HCT116 (cell line): ENCODE measurements around the gene DMD. TPM values are rescaled to one million over a fixed set of nuclear protein-coding genes. Genes with fewer than 3 reads are reported as not detected.

Experiments
- ATAC-seq: fragments of 200-7000 bp; cut with Tn5 transposase; 2 replicates; pipeline ENCODE4 v1.9.1; 2020; ENCODE audit warnings: mild to moderate bottlenecking, moderate library complexity
- BruUV-seq: library from RNA; stranded (reverse); fragments of 400-500 nt; replicated peaks from 2 replicates; lab custom pipeline; 2021; lab: Mats Ljungman, UMichigan
- CTCF ChIA-PET: fragments of 300-600 bp; sonication (Branson Sonifier 250); formaldehyde crosslinking; loops from one replicate; lab custom pipeline; 2021; ENCODE audit warnings: antibody characterized with exemption; lab: Charles Lee
- POLR2A ChIA-PET: fragments of 300-600, 350-600 bp; sonication (Branson Sonifier 250); formaldehyde crosslinking; loops from one replicate; lab custom pipeline; 2021; ENCODE audit warnings: antibody characterized with exemption; lab: Charles Lee
- RAD21 ChIA-PET, 2 experiments: fragments of 300-600 bp; sonication (Branson Sonifier 250); formaldehyde crosslinking; loops; one replicate each; lab custom pipeline; 2023; ENCODE audit warnings: low total read pairs in 2 of 2; ENCODE audit not compliant: uncharacterized antibody in 2 of 2, unreplicated experiment in 2 of 2, low non-redundant PET in 1 of 2; lab: Charles Lee
- DNase-seq: peaks from one replicate; pipeline ENCODE4 v3.0.0-alpha.2; 2010; ENCODE audit warnings: low read depth, low spot score
- H2AFZ ChIP-seq: fragments of 200-600 bp; shearing (Covaris generic), sonication (generic); 2 replicates; pipeline ENCODE4 v1.6.1; 2017; ENCODE audit warnings: low read depth, mixed run types, mixed read lengths, antibody characterized with exemption, low read length; ENCODE audit not compliant: poor library complexity, severe bottlenecking
- H3K27ac ChIP-seq: 2 replicates; pipeline ENCODE4 v1.5.1; 2012; ENCODE audit warnings: low read depth, low read length
- H3K27me3 ChIP-seq: fragments of 200-600 bp; sonication (generic); 2 replicates; pipeline ENCODE4 v1.6.1; 2016; ENCODE audit warnings: mixed run types, low read length, mixed read lengths; ENCODE audit not compliant: insufficient read depth
- H3K36me3 ChIP-seq, 2 experiments: fragments of 200-500 bp in 1 of 2; fragments of 200-600 bp in 1 of 2; sonication (Bioruptor generic) in 1 of 2; sonication (generic) in 1 of 2; 2 replicates each; pipeline versions ENCODE4 v1.5.1 to v1.6.1; 2014 to 2016; ENCODE audit warnings: low read length in 2 of 2, inconsistent platforms in 1 of 2, mixed read lengths in 1 of 2, mixed run types in 1 of 2; ENCODE audit not compliant: insufficient read depth in 2 of 2, control insufficient read depth in 1 of 2
- H3K4me1 ChIP-seq, 2 experiments: fragments of 200-600 bp in 1 of 2; sonication (generic) in 1 of 2; 2 replicates each; pipeline versions ENCODE4 v1.5.1 to v1.6.1; 2012 to 2017; ENCODE audit warnings: low read length in 2 of 2, inconsistent platforms in 1 of 2, mild to moderate bottlenecking in 1 of 2, mixed read lengths in 1 of 2, mixed run types in 1 of 2, moderate library complexity in 1 of 2; ENCODE audit not compliant: insufficient read depth in 2 of 2, control insufficient read depth in 1 of 2
- H3K4me2 ChIP-seq: fragments of 200-600 bp; sonication (generic); 2 replicates; pipeline ENCODE4 v1.6.1; 2017; ENCODE audit warnings: mixed run types, low read length, mixed read lengths
- H3K4me3 ChIP-seq, 2 experiments: fragments of 200-600 bp in 1 of 2; sonication (generic) in 1 of 2; replicated peaks in 1 of 2; 2 replicates each; pipeline ENCODE4 v1.5.1; 2011 to 2016; ENCODE audit warnings: low read length in 2 of 2, control low read depth in 1 of 2, low read depth in 1 of 2, mild to moderate bottlenecking in 1 of 2, mixed read lengths in 1 of 2, mixed run types in 1 of 2
- H3K79me2 ChIP-seq: fragments of 200-600 bp; sonication (generic); 2 replicates; pipeline ENCODE4 v1.6.1; 2017; ENCODE audit warnings: mild to moderate bottlenecking, mixed run types, low read length, moderate library complexity, mixed read lengths; ENCODE audit not compliant: insufficient read depth
- H3K9ac ChIP-seq: fragments of 200-600 bp; sonication (generic); 2 replicates; pipeline ENCODE4 v1.6.1; 2016; ENCODE audit warnings: low read length, mixed read lengths
- H3K9me2 ChIP-seq: fragments of 200-600 bp; sonication (generic), shearing (Covaris generic); 2 replicates; pipeline ENCODE4 v1.6.1; 2017; ENCODE audit warnings: mixed run types, mild to moderate bottlenecking, moderate library complexity; ENCODE audit not compliant: insufficient read depth
- H3K9me3 ChIP-seq, 2 experiments: fragments of 200-500 bp in 1 of 2; fragments of 200-600 bp in 1 of 2; sonication (Bioruptor generic) in 1 of 2; sonication (generic) in 1 of 2; 2 replicates each; pipeline ENCODE4 v1.6.1; 2014 to 2017; ENCODE audit warnings: low read length in 2 of 2, mixed read lengths in 2 of 2, inconsistent platforms in 1 of 2, low read depth in 1 of 2, mild to moderate bottlenecking in 1 of 2, mixed run types in 1 of 2, moderate library complexity in 1 of 2; ENCODE audit not compliant: control insufficient read depth in 1 of 2, insufficient read depth in 1 of 2
- H4K20me1 ChIP-seq: fragments of 200-600 bp; sonication (generic), shearing (Covaris generic); 2 replicates; pipeline ENCODE4 v1.6.1; 2017; ENCODE audit warnings: mixed run types, mild to moderate bottlenecking, moderate library complexity; ENCODE audit not compliant: insufficient read depth
- CEBPB ChIP-seq: IDR thresholded peaks from 2 replicates; pipeline ENCODE4 v1.6.1; 2012; ENCODE audit warnings: low read depth
- EGR1 ChIP-seq: IDR thresholded peaks from 2 replicates; pipeline ENCODE4 v1.6.1; 2012; ENCODE audit warnings: low read depth
- ELF1 ChIP-seq: IDR thresholded peaks from 2 replicates; pipeline ENCODE4 v1.6.1; 2012; ENCODE audit warnings: low read depth, borderline replicate concordance
- EZH2phosphoT487 ChIP-seq: fragments of 200-600 bp; IDR thresholded peaks from 2 replicates; pipeline ENCODE4 v1.6.1; 2018; ENCODE audit warnings: antibody characterized with exemption, borderline replicate concordance
- FOSL1 ChIP-seq: IDR thresholded peaks from 2 replicates; pipeline ENCODE4 v1.6.1; 2012; ENCODE audit warnings: low read depth
- JUND ChIP-seq: IDR thresholded peaks from 2 replicates; pipeline ENCODE4 v1.6.1; 2012
- POLR2A ChIP-seq: IDR thresholded peaks from 2 replicates; pipeline ENCODE4 v1.7.0; 2011; ENCODE audit warnings: borderline replicate concordance; ENCODE audit not compliant: insufficient read depth, insufficient read length; ENCODE audit errors: extremely low read depth
- RAD21 ChIP-seq: IDR thresholded peaks from 2 replicates; pipeline ENCODE4 v1.6.1; 2012; ENCODE audit warnings: low read depth, mild to moderate bottlenecking
- SIN3A ChIP-seq: IDR thresholded peaks from 2 replicates; pipeline ENCODE4 v1.6.1; 2012; ENCODE audit warnings: low read depth
- SP1 ChIP-seq: IDR thresholded peaks from 2 replicates; pipeline ENCODE4 v1.6.1; 2012; ENCODE audit warnings: low read depth
- SRF ChIP-seq: IDR thresholded peaks from 2 replicates; pipeline ENCODE4 v1.6.1; 2012; ENCODE audit warnings: low read depth
- TCF7L2 ChIP-seq: IDR thresholded peaks from 2 replicates; pipeline ENCODE4 v1.7.0; 2011; ENCODE audit warnings: borderline replicate concordance, inconsistent platforms; ENCODE audit not compliant: insufficient read depth, insufficient read length; ENCODE audit errors: extremely low read depth
- YY1 ChIP-seq: IDR thresholded peaks from 2 replicates; pipeline ENCODE4 v1.6.1; 2011; ENCODE audit warnings: low read length, low read depth, moderate library complexity, mild to moderate bottlenecking; ENCODE audit not compliant: insufficient replicate concordance; ENCODE audit errors: extremely low read depth
- ZFX ChIP-seq: fragments of 450-650 bp; IDR thresholded peaks from 2 replicates; pipeline ENCODE4 v1.6.1; 2017
- ZNF274 ChIP-seq: fragments of 200-500 bp; sonication (Bioruptor generic); IDR thresholded peaks from 2 replicates; pipeline ENCODE4 v1.6.1; 2014; ENCODE audit warnings: mild to moderate bottlenecking, low read depth, low read length, inconsistent platforms
- intact Hi-C: fragments of 100-400 bp; cut with micrococcal nuclease; formaldehyde crosslinking; loops from 2 replicates; pipeline ENCODE4 v1.10.0; 2022
- total RNA-seq: library from RNA; stranded (reverse); gene quantifications from one replicate; pipeline ENCODE4 v1.2.1, GENCODE V29; 2021; ENCODE audit not compliant: unreplicated experiment
- TF ChIP-seq, protein P1 (sequence below): IDR thresholded peaks from 2 replicates; pipeline ENCODE4 v1.6.1; 2012
- TF ChIP-seq, protein P2 (sequence below), 3 experiments: fragments of 200-600 bp in 1 of 3; sonication (generic) in 1 of 3; IDR thresholded peaks in 2 of 3; conservative IDR thresholded peaks in 1 of 3; 2 replicates each; pipeline ENCODE4 v1.5.1; 2012 to 2017; ENCODE audit warnings: low read depth in 2 of 3, low read length in 2 of 3, antibody characterized with exemption in 1 of 3, borderline replicate concordance in 1 of 3, control low read depth in 1 of 3, mild to moderate bottlenecking in 1 of 3, mixed read lengths in 1 of 3, mixed run types in 1 of 3, moderate library complexity in 1 of 3; ENCODE audit not compliant: insufficient read depth in 1 of 3
- TF ChIP-seq, protein P3 (sequence below): IDR thresholded peaks from 2 replicates; pipeline ENCODE4 v1.6.1; 2012
- TF ChIP-seq, protein P4 (sequence below): IDR thresholded peaks from 2 replicates; pipeline ENCODE4 v1.6.1; 2011; ENCODE audit warnings: mild to moderate bottlenecking, low read length, moderate library complexity; ENCODE audit not compliant: insufficient replicate concordance; ENCODE audit errors: extremely low read depth
- TF ChIP-seq, protein P5 (sequence below): IDR thresholded peaks from 2 replicates; pipeline ENCODE4 v1.6.1; 2012; ENCODE audit warnings: low read depth

Gene DMD
- total RNA-seq, 1 experiment from 2014 or later, result 0.05 TPM

DNA sequence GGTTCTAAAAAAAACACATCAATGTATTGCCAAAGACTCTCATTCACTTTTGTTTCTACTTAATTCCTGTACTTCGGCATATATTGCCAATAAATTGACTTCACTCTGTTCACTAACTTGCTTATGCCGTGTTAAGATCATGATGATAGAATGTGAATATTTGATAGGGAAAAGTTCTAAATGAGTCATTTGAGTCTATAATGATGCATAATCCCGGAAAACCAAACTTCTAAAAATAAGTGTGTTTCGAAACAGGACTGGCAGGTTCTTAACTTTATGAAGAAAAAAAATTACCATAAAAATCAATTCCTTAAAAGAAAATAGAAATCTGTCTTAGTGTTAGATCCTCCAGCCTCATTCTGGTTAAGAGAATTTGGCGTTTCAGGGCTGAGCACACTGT is 1752.0 kb downstream of the DMD start (continued):
- no peak for TF ChIP-seq SP1
- no peak for TF ChIP-seq YY1
- TF ChIP-seq SRF, result no peak

DNA sequence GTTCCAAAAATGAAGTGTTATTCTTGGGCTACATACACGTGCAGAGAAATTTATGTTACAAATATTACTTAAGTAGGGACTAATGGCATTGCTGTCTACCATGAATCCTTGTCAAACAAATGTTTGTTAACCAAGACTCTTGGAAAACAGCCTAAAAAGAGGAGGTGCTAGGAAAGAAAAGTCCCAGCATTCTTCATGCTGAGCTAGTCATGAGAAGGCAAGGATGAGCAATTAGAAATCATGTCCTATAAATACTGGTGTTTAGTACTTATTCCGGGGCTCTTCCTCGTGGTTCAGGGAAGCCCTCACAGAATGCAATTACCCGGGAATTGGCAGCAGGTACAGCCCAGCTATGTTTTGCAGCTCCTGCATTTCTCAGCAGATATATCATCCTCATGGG is 1761.4 kb downstream of the DMD start:
- no peak for DNase-seq
- BruUV-seq, result no TSS peak
- TF ChIP-seq, protein P1, sequence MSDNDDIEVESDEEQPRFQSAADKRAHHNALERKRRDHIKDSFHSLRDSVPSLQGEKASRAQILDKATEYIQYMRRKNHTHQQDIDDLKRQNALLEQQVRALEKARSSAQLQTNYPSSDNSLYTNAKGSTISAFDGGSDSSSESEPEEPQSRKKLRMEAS, result no peak
- no peak for TF ChIP-seq JUND
- no peak for TF ChIP-seq EZH2phosphoT487
- TF ChIP-seq, protein P2, sequence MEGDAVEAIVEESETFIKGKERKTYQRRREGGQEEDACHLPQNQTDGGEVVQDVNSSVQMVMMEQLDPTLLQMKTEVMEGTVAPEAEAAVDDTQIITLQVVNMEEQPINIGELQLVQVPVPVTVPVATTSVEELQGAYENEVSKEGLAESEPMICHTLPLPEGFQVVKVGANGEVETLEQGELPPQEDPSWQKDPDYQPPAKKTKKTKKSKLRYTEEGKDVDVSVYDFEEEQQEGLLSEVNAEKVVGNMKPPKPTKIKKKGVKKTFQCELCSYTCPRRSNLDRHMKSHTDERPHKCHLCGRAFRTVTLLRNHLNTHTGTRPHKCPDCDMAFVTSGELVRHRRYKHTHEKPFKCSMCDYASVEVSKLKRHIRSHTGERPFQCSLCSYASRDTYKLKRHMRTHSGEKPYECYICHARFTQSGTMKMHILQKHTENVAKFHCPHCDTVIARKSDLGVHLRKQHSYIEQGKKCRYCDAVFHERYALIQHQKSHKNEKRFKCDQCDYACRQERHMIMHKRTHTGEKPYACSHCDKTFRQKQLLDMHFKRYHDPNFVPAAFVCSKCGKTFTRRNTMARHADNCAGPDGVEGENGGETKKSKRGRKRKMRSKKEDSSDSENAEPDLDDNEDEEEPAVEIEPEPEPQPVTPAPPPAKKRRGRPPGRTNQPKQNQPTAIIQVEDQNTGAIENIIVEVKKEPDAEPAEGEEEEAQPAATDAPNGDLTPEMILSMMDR (IDR thresholded peaks at IDR 0.05 in 2 of 3, conservative IDR thresholded peaks at IDR 0.05 in 1 of 3; ENCODE audit: borderline replicate concordance in 1 of 3, insufficient read depth in 1 of 3, low read depth in 2 of 3, low read length in 2 of 3), result no peak
- no peak for TF ChIP-seq SRF
- TF ChIP-seq ZNF274, result no peak
- no peak for TF ChIP-seq ZFX
- TF ChIP-seq FOSL1, result no peak
- no peak for TF ChIP-seq CEBPB
- TF ChIP-seq RAD21, result no peak
- TF ChIP-seq POLR2A, result no peak
- TF ChIP-seq, protein P3, sequence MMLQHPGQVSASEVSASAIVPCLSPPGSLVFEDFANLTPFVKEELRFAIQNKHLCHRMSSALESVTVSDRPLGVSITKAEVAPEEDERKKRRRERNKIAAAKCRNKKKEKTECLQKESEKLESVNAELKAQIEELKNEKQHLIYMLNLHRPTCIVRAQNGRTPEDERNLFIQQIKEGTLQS, result no peak
- TF ChIP-seq, protein P4, sequence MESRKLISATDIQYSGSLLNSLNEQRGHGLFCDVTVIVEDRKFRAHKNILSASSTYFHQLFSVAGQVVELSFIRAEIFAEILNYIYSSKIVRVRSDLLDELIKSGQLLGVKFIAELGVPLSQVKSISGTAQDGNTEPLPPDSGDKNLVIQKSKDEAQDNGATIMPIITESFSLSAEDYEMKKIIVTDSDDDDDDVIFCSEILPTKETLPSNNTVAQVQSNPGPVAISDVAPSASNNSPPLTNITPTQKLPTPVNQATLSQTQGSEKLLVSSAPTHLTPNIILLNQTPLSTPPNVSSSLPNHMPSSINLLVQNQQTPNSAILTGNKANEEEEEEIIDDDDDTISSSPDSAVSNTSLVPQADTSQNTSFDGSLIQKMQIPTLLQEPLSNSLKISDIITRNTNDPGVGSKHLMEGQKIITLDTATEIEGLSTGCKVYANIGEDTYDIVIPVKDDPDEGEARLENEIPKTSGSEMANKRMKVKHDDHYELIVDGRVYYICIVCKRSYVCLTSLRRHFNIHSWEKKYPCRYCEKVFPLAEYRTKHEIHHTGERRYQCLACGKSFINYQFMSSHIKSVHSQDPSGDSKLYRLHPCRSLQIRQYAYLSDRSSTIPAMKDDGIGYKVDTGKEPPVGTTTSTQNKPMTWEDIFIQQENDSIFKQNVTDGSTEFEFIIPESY, result no peak
- TF ChIP-seq TCF7L2, result no peak
- TF ChIP-seq EGR1, result no peak
- no peak for TF ChIP-seq ELF1
- TF ChIP-seq, protein P5, sequence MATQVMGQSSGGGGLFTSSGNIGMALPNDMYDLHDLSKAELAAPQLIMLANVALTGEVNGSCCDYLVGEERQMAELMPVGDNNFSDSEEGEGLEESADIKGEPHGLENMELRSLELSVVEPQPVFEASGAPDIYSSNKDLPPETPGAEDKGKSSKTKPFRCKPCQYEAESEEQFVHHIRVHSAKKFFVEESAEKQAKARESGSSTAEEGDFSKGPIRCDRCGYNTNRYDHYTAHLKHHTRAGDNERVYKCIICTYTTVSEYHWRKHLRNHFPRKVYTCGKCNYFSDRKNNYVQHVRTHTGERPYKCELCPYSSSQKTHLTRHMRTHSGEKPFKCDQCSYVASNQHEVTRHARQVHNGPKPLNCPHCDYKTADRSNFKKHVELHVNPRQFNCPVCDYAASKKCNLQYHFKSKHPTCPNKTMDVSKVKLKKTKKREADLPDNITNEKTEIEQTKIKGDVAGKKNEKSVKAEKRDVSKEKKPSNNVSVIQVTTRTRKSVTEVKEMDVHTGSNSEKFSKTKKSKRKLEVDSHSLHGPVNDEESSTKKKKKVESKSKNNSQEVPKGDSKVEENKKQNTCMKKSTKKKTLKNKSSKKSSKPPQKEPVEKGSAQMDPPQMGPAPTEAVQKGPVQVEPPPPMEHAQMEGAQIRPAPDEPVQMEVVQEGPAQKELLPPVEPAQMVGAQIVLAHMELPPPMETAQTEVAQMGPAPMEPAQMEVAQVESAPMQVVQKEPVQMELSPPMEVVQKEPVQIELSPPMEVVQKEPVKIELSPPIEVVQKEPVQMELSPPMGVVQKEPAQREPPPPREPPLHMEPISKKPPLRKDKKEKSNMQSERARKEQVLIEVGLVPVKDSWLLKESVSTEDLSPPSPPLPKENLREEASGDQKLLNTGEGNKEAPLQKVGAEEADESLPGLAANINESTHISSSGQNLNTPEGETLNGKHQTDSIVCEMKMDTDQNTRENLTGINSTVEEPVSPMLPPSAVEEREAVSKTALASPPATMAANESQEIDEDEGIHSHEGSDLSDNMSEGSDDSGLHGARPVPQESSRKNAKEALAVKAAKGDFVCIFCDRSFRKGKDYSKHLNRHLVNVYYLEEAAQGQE, result no peak
- no peak for TF ChIP-seq YY1
- no peak for TF ChIP-seq SIN3A

More for the DNA sequence above, 1761.4 kb downstream of the DMD start:
- H3K4me2 ChIP-seq, result no peak overlapping the region
- no peak overlapping the region for H2AFZ ChIP-seq
- RAD21 ChIA-PET, result no interaction called here
- no peaks in the 10 kb centered on the region for H3K36me3 ChIP-seq
- no peaks in the 10 kb centered on the region for H3K9me2 ChIP-seq
- no peaks in the 10 kb centered on the region for H4K20me1 ChIP-seq
- no peaks in the 10 kb centered on the region for H3K79me2 ChIP-seq
- no peak overlapping the region for H3K27ac ChIP-seq
- H3K27me3 ChIP-seq, result no peaks in the 10 kb centered on the region
- H3K4me3 ChIP-seq, result no peak overlapping the region
- no peak for ATAC-seq
- POLR2A ChIA-PET, result no interaction called here
- H3K4me1 ChIP-seq, result no peaks in the 10 kb centered on the region
- no peak overlapping the region for H3K9ac ChIP-seq
- H3K9me3 ChIP-seq, result no peaks in the 10 kb centered on the region
- CTCF ChIA-PET, result no interaction called here
- intact Hi-C loops, result no loop called here
